OCI-M2 (cell line): ENCODE measurements around the gene RALGAPA1.
A peak's percentile ranks its signal among the peaks of the same experiment; 100 is the strongest.
"Not testable (repeated sequence)": the region's sequence is repeated elsewhere in the genome, so short reads cannot be mapped to it uniquely, and the experiment has no call there.

ENCODE experiments used
- DNase-seq: peaks from one replicate; lab custom pipeline; 2025; ENCODE audit not compliant: unreplicated experiment; lab: John Stamatoyannopoulos, UW

Gene RALGAPA1

GRCh38 chr14:35808638-35809563 is at the start of gene RALGAPA1:
TSS of gene RALGAPA1 (minus strand) at chr14:35809295. CDS start at chr14:35808835, 460 bp downstream.
- DNase-seq = peak; percentile 78

GRCh38 chr14:35858521-35859209 is 49.6 kb upstream of the RALGAPA1 start:
- DNase-seq = no peak

GRCh38 chr14:35855876-35856481 is 46.9 kb upstream of the RALGAPA1 start:
- DNase-seq = no peak

GRCh38 chr14:35854696-35855270 is 45.7 kb upstream of the RALGAPA1 start:
- no peak for DNase-seq

GRCh38 chr14:35853225-35853624 is 44.1 kb upstream of the RALGAPA1 start:
- DNase-seq = no peak

GRCh38 chr14:35851823-35852222 is 42.7 kb upstream of the RALGAPA1 start:
- DNase-seq = no peak

- no peak for DNase-seq
Observed at GRCh38 chr14:35849122-35849521, 40.0 kb upstream of the RALGAPA1 start.

GRCh38 chr14:35847636-35848035 is 38.5 kb upstream of the RALGAPA1 start:
- DNase-seq = no peak

- DNase-seq = no peak
Observed at GRCh38 chr14:35844494-35844893, 35.4 kb upstream of the RALGAPA1 start.

- DNase-seq = not testable (repeated sequence)
Observed at GRCh38 chr14:35842245-35842644, 33.1 kb upstream of the RALGAPA1 start.

- not testable (repeated sequence) for DNase-seq
Observed at GRCh38 chr14:35841704-35842103, 32.6 kb upstream of the RALGAPA1 start.

- no peak for DNase-seq
Observed at GRCh38 chr14:35835208-35835982, 26.3 kb upstream of the RALGAPA1 start.

- DNase-seq = no peak
Observed at GRCh38 chr14:35829449-35829848, 20.4 kb upstream of the RALGAPA1 start.

GRCh38 chr14:35827678-35828472 is 18.8 kb upstream of the RALGAPA1 start:
- no peak for DNase-seq

GRCh38 chr14:35826952-35827416 is 17.9 kb upstream of the RALGAPA1 start:
- no peak for DNase-seq

GRCh38 chr14:35826218-35826951 is 17.3 kb upstream of the RALGAPA1 start, which contains the start of gene BRMS1L:
TSS of gene BRMS1L (plus strand) at chr14:35826338. CDS start at chr14:35826517, 179 bp downstream.
- peak; percentile 96 for DNase-seq

- DNase-seq = no peak
Observed at GRCh38 chr14:35825968-35826217, 16.8 kb upstream of the RALGAPA1 start.

GRCh38 chr14:35824446-35825165 is 15.5 kb upstream of the RALGAPA1 start:
- not testable (repeated sequence) for DNase-seq
